Stimulated activated CD4-positive, alpha-beta T cell treated with anti-CD3 and anti-CD28 coated beads, Interleukin-1b, Interleukin-23, amount 100 ng/mL, for 1 hour (primary cell): ENCODE results near the gene G3BP2.
"Not testable (repeated sequence)": the region's sequence is repeated elsewhere in the genome, so short reads cannot be mapped to it uniquely, and the experiment has no call there.

Source experiments
- DNase-seq, 2 donors: peaks; one replicate each; pipeline ENCODE4 v3.0.0-alpha.2; 2020; ENCODE audit warnings: low read depth in 2 of 2

Gene G3BP2

DNA sequence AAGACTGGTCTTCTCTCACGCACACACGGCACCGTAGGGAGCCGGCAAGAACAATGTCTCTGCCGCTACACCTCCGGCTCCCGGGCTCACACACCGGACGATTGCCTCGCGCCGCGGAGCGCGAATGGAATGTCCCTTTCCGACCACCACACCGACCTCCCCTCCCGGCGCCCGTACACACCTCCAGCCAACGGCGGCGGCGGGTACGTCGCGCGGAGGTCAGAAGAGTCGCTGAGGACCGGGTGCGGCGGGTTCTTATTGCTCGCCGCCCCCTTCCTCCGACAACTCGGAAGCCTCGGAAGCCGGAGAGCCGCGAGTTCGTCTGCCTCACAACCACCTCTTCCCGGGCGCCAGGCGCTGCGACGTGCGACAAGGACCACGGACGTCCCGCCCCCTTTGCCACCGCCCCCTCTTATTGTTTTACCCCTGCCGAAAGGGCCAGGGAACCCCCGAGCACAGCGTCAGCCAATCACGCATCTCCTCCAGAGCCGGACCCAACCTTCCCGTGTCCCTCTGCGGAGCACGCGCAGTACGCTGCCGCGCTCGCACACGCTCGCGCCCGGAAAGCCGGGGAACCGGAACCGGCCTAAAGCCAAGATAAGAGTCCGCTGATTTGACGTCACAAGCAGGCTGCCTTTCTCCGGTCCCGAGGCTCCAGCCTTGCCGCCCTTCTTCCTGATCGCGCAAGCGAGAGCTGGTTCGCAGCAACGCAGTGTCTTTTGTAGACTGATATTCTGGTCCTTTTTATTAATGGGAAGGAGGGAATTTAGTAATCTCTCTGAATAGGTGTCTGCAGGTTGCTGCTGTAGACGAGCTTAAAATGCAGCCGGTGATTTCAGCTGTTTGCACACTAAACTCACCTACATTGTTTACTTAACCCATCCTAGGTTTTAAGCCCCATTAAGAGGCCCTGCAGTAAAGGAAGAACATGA, at the start of gene G3BP2:
Gene G3BP2, minus strand, starts transcription at position 385 of the 932 bp plus-strand sequence. CDS start 11,386 bp downstream, outside the sequence.
- DNase-seq, result peak; percentile 93 to 96

- DNase-seq, result no peak
These were observed 49.2 kb upstream of the G3BP2 start for GRCh38 chr4:75722417-75722816.

DNA sequence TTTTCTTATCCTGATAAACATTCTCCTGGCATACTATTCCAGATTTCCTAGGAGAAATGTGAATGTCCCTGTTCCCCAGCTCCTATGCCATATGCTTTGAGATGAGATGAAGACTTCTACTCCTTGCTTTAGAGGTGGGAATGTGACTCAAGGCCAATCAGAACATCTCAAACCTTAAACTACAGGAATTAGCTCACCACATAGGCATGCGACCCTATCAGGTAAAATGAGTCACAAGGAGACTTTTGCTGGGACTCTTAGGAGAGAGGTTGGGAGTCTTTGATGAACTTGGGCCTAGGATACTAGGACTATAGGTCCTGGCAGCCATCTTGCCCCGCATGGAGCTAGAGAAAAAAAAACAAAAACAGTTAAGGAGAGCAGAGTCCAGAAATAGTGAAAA, 45.3 kb upstream of the G3BP2 start:
- DNase-seq, result no peak

- DNase-seq, result no peak
These were observed 44.2 kb upstream of the G3BP2 start for GRCh38 chr4:75717408-75717807.

DNA sequence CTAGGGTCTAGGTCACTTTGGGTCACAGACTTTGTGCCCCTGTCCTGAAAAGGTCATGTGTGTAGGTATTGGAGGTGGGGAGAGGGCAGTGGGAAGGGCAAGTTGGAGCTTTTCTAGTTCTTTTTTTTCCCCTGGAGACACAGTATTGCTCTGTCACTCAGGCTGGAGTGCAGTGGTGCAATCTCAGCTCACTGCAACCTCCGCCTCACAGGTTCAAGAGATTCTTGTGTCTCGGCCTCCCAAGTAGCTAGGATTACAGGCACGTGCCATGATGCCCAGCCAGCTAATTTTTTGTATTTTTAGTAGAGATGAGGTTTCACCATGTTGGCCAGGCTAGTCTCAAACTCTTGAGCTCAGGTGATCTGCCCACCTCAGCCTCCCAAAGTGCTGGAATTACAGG, 42.8 kb upstream of the G3BP2 start:
- not testable (repeated sequence) for DNase-seq

DNA sequence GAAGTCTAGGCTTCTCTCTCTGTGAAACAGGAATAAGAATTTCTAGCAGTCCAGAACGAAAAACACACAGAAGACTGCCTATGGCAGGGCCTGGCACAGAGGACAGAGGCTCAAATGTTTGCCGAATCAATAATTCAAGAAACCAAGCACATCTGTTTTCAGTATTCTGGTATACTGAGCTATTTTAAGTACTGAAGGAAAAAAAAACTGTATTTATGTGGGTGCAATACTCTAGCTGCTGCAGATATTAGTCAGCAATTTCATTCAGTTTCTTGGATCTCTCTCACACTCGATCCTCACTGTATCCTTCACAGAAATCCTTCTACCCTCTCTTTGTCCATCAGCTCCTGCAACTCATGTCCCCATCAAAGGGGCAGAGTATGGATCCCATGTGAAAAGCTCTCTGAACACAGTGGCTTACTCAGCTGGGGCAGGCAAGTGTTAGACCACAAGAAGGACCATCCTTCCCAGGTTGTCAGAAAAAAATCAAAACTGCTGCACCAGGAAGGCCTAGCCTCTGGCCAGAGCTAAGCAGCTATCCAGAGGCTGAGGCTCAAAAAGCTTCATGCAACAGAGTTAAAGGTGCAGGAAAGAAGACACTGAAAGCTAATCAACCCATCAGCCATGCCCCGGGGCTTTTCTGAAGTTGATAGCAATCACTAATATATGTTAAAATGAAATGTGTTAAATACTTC, 42.0 kb upstream of the G3BP2 start:
- no peak for DNase-seq

DNA sequence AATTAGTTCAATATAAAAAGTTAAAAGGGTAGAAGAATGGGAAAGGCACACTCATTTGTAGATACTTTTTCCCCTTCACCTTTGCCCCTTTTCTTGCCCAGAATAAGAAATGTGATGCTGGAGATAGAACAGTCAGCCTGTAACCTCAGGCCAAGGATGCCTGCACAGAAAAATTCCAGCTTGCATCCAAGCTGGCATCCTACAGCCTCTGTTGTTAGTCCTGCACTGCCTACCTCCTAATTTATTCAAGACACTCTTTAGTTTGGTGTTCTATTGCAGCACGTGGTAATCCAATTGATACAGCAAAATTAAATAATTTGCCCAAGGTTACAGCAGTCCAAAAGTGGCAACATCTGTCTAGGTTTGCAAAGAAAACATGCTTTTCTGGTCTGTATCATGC, 41.5 kb upstream of the G3BP2 start:
- no peak for DNase-seq

GRCh38 chr4:75714011-75714410, 40.8 kb upstream of the G3BP2 start:
- DNase-seq, result no peak

DNA sequence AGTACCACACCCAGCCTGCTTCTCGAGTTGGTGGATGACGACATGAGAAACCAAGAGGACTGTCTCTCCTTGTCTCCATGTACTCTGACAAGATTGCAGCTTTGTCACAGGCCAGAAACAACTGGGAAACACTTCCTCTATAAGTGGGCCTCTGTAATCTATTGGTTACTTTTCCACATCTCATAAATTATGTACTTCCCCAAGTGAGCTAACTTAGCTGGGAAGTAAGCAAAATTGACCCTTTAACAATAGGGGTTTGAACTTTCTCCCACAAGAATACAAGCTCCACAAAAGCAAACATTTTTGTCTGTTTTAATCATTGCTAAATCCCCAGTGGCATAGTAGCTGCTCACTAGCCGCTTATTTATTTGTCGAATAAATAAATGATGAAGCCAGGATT, 37.0 kb upstream of the G3BP2 start:
- no peak for DNase-seq

- DNase-seq, result no peak
These were observed 35.0 kb upstream of the G3BP2 start for GRCh38 chr4:75708218-75708691.

- DNase-seq, result no peak
These were observed 32.2 kb upstream of the G3BP2 start for GRCh38 chr4:75705198-75705977.

DNA sequence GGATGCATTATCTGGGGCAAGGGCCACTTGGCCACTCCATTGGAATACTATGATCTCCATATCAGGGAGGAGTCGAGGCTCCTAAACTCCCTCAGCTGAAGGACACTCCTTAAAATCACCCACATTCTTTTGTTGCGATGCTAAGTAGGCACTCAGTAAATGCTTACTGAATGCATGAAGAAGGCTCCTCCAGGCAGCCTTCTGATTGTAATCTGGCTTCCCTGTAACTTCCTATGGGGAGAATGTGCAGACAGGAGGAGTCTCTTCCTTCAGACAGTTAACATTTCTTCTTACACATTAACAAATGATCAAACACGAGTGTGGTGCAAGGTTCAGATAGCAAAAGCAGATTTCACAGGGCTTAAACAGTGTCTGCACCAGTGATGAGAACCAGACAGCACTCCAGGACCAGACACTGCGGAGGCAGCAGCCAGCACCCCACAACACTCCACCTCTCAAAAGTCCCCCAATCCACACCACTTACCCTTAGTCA, 29.8 kb upstream of the G3BP2 start:
- no peak for DNase-seq

DNA sequence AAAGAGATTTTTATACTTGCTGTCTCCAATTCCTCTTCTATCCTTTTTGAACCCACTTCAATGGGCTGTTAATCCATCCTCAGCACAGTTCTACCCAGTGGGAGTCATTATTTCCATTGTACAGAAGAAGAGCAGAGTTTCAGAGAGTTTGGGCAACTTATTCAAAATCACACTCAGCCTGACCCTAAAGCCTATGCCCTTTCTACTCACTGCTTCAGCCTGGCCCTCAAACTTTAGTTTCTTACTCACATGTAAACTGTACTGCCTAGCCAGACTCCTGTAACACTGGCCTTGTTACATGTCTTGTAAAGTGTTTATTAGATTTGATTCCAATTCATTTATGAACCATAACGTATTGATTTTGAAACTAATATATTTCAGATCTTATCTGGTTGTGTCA, 26.1 kb upstream of the G3BP2 start:
- no peak for DNase-seq

DNA sequence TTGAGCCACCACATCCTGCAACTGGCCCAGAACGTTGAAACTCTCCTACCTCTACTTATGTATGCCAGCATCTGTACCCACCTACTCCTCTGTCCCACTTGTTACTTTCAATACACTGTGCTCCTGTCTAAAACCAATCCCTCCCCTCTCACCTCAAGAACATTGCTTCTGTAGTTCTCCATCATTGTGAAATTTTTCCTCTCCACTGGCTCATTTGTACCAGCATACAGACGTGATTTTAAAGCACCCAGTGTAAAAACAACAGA, 25.7 kb upstream of the G3BP2 start:
- no peak for DNase-seq

GRCh38 chr4:75698162-75698962, 25.2 kb upstream of the G3BP2 start:
- no peak for DNase-seq

GRCh38 chr4:75696581-75696980, 23.4 kb upstream of the G3BP2 start:
- DNase-seq, result no peak

DNA sequence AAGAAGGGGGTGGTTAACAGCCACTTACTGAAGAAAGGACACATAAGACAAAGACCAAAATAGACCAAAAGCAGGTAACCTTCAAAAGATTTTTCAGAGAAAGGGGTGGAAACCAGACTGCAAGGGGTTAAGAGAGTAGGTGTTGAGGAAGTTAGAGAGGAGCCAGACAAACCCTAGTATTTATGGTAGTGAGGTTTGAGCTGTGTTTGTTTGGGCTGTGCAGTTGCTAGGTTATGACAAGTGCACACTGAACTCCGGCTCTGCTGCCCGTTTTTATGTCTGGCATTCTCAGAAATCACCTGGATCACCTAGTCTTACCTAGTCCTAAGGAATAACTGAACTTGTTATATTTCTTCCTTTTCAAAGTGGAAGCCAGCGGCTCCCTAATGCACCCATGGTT, 22.9 kb upstream of the G3BP2 start:
- no peak for DNase-seq

- not testable (repeated sequence) for DNase-seq
These were observed 18.9 kb upstream of the G3BP2 start for GRCh38 chr4:75692066-75692465.

DNA sequence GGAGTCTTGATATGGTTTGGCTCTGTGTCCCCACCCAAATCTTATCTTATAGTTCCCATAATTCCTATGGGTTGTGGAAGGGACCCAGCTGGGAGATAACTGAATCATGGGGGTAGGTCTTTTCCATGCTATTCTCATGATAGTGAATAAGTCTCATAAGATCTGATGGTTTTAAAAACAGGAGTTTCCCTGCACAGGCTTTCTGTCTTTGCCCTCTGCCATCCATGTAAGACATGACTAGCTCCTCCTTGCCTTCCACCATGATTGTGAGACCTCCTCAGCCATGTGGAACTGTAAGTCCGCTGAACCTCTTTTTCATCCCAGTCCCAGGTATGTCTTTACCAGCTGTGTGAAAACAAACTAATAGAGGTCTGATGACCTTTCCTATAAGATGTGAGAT, 13.9 kb upstream of the G3BP2 start:
- not testable (repeated sequence) for DNase-seq

DNA sequence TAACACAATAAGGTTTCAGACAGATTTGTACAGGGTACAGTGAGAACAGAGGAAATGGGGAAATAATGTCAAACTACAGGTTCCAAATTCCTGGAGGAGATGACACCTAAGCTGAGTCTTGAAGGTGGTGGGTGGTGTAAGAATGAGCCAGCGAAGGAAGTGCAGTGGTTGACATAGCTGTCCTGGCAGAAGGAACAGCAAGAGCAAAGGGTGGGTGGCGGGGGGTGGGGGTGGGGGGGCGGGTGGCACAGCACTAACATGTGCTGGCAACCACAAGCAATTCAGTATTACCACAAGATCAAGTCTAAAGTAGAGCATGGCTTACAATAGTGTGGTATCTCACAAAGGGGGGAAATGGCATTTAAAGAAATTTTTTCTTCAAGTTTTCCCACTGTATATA, 13.1 kb upstream of the G3BP2 start:
- no peak for DNase-seq

DNA sequence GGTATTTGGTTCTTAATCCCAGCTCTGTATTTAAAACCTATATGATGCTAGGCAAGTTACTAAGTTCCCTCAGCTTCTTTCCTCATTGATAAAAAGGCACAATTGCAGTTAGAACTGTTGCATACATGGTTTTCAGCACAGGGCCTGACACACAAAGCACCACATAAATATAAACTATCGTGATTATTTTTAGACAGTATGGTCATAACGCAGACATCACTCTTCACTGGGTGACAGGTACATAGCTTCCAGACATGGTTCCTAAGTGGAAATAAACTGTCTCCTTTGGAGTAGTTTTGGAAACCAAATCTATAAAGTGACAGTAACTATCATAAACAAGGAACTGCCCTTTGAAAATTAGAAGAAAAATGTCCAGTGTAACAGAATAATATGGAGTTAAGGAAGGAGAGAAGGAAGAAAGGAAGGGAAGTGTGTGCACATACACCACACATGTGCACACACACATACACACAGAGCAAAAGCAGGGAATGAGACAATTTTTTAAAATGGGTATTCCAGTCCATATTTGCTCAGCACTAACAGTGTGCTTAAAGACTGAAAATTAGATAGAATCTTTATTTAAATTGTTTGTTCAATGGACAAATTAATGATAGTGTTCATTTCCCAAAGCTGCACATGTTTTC, 12.5 kb upstream of the G3BP2 start:
- no peak for DNase-seq
